IMR-90 (cell line): ENCODE measurements around the gene RIMS3. TPM values are rescaled to one million over a fixed set of nuclear protein-coding genes. Genes with fewer than 3 reads are reported as not detected.

ENCODE experiments used
- ATAC-seq: fragments of 200-7000 bp; cut with Tn5 transposase; 2 replicates; pipeline ENCODE4 v1.9.1; 2020; ENCODE audit warnings: low read depth, mild to moderate bottlenecking, moderate library complexity
- BruUV-seq: library from RNA; stranded (reverse); fragments of 400-500 nt; replicated peaks from 2 replicates; lab custom pipeline; 2021; lab: Mats Ljungman, UMichigan
- CTCF ChIA-PET: fragments of 300-600 bp; formaldehyde crosslinking; extraction: SDS; loops from one replicate; lab custom pipeline; 2021; ENCODE audit warnings: antibody characterized with exemption; lab: Yijun Ruan, JAX
- POLR2A ChIA-PET: fragments of 300-600 bp; sonication (Branson Sonifier 250); formaldehyde crosslinking; loops from one replicate; lab custom pipeline; 2022; ENCODE audit warnings: antibody characterized with exemption; ENCODE audit not compliant: unreplicated experiment; lab: Charles Lee
- DNase-seq: peaks from one replicate; pipeline ENCODE4 v3.0.0; 2013
- H2AFZ ChIP-seq: replicated peaks from 2 replicates; pipeline ENCODE3; 2013; ENCODE audit warnings: low read length, mild to moderate bottlenecking; ENCODE audit not compliant: poor library complexity
- H2AK5ac ChIP-seq: 2 replicates; pipeline ENCODE4 v1.6.1; 2013; ENCODE audit warnings: low read depth, low read length, inconsistent platforms
- H2AK9ac ChIP-seq: replicated peaks from 2 replicates; pipeline ENCODE3; 2013; ENCODE audit warnings: mild to moderate bottlenecking, low read depth, low read length, moderate library complexity; ENCODE audit not compliant: poor library complexity
- H2BK120ac ChIP-seq: 2 replicates; pipeline ENCODE4 v1.6.1; 2013; ENCODE audit warnings: low read depth, low read length, inconsistent platforms
- H2BK15ac ChIP-seq: 3 replicates; pipeline ENCODE4 v1.6.1; 2013; ENCODE audit warnings: low read depth, low read length, inconsistent platforms
- H2BK20ac ChIP-seq: 2 replicates; pipeline ENCODE4 v1.6.1; 2013; ENCODE audit warnings: low read depth, mild to moderate bottlenecking, inconsistent platforms, low read length, moderate library complexity
- H2BK5ac ChIP-seq: 2 replicates; pipeline ENCODE4 v1.6.1; 2013; ENCODE audit warnings: mild to moderate bottlenecking, low read depth, low read length, inconsistent platforms; ENCODE audit not compliant: poor library complexity, severe bottlenecking
- H3K14ac ChIP-seq: replicated peaks from 2 replicates; pipeline ENCODE4 v1.6.1; 2013; ENCODE audit warnings: low read depth, low read length, inconsistent platforms
- H3K18ac ChIP-seq: 2 replicates; pipeline ENCODE4 v1.6.1; 2013; ENCODE audit warnings: low read depth, low read length, control low read depth
- H3K23ac ChIP-seq: 2 replicates; pipeline ENCODE4 v1.6.1; 2013; ENCODE audit warnings: low read depth, low read length, inconsistent platforms
- H3K27ac ChIP-seq: 2 replicates; pipeline ENCODE4 v1.5.1; 2013; ENCODE audit warnings: mild to moderate bottlenecking, control low read depth, low read length; ENCODE audit not compliant: insufficient read depth
- H3K27me3 ChIP-seq: 2 replicates; pipeline ENCODE4 v1.6.1; 2013; ENCODE audit warnings: low read length; ENCODE audit not compliant: control insufficient read depth, insufficient read depth
- H3K36me3 ChIP-seq: 2 replicates; pipeline ENCODE4 v1.6.1; 2013; ENCODE audit warnings: low read length, mixed read lengths; ENCODE audit not compliant: control insufficient read depth, insufficient read depth
- H3K4ac ChIP-seq: 2 replicates; pipeline ENCODE4 v1.6.1; 2013; ENCODE audit warnings: low read depth, low read length, inconsistent platforms
- H3K4me1 ChIP-seq: 2 replicates; pipeline ENCODE4 v1.6.1; 2013; ENCODE audit warnings: low read length, mixed read lengths; ENCODE audit not compliant: control insufficient read depth, insufficient read depth
- H3K4me2 ChIP-seq: 2 replicates; pipeline ENCODE4 v1.6.1; 2013; ENCODE audit warnings: low read depth, mild to moderate bottlenecking, control low read depth, low read length, moderate library complexity
- H3K4me3 ChIP-seq: 2 replicates; pipeline ENCODE4 v1.5.1; 2013; ENCODE audit warnings: low read depth, mild to moderate bottlenecking, control low read depth, low read length, moderate library complexity; ENCODE audit not compliant: insufficient read depth
- H3K56ac ChIP-seq: 2 replicates; pipeline ENCODE4 v1.6.1; 2013; ENCODE audit warnings: low read length, inconsistent platforms; ENCODE audit not compliant: insufficient read depth; ENCODE audit errors: extremely low read depth
- H3K79me1 ChIP-seq, 2 experiments: 2 replicates each; pipeline ENCODE4 v1.6.1; 2013; ENCODE audit warnings: low read length in 2 of 2, inconsistent platforms in 1 of 2, low read depth in 1 of 2
- H3K9ac ChIP-seq: 2 replicates; pipeline ENCODE4 v1.6.1; 2013; ENCODE audit warnings: low read depth, low read length, control low read depth
- H3K9me1 ChIP-seq: 2 replicates; pipeline ENCODE4 v1.6.1; 2013; ENCODE audit warnings: low read length, inconsistent platforms; ENCODE audit not compliant: insufficient read depth
- H3K9me3 ChIP-seq: 2 replicates; pipeline ENCODE4 v1.6.1; 2013; ENCODE audit warnings: low read length; ENCODE audit not compliant: control insufficient read depth, insufficient read depth
- H4K20me1 ChIP-seq: 2 replicates; pipeline ENCODE4 v1.6.1; 2013; ENCODE audit warnings: low read length, inconsistent platforms; ENCODE audit not compliant: insufficient read depth
- H4K5ac ChIP-seq: 2 replicates; pipeline ENCODE4 v1.6.1; 2013; ENCODE audit warnings: mild to moderate bottlenecking, low read depth, low read length, control low read depth
- H4K8ac ChIP-seq, 2 experiments: 2 replicates each; pipeline ENCODE4 v1.6.1; 2013; ENCODE audit warnings: low read depth in 2 of 2, low read length in 2 of 2, control low read depth in 1 of 2, inconsistent platforms in 1 of 2
- H4K91ac ChIP-seq: 2 replicates; pipeline ENCODE4 v1.6.1; 2013; ENCODE audit warnings: low read depth, low read length, inconsistent platforms; ENCODE audit not compliant: insufficient read depth
- BHLHE40 ChIP-seq: fragments of 150-350 bp; IDR thresholded peaks from 2 replicates; pipeline ENCODE4 v1.6.1; 2016; ENCODE audit warnings: mild to moderate bottlenecking, low read depth, low read length
- CEBPB ChIP-seq: IDR thresholded peaks from 2 replicates; pipeline ENCODE4 v1.6.1; 2012; ENCODE audit warnings: low read depth, low read length, improper control_type of control experiment
- CHD1 ChIP-seq: IDR thresholded peaks from 2 replicates; pipeline ENCODE4 v1.6.1; 2012; ENCODE audit warnings: low read depth, low read length, improper control_type of control experiment
- FOS ChIP-seq: fragments of 150-350 bp; IDR thresholded peaks from 2 replicates; pipeline ENCODE4 v1.6.1; 2016; ENCODE audit warnings: low read depth, low read length
- MAFK ChIP-seq: IDR thresholded peaks from 2 replicates; pipeline ENCODE4 v1.6.1; 2012; ENCODE audit warnings: low read depth, low read length, improper control_type of control experiment
- MXI1 ChIP-seq: IDR thresholded peaks from 2 replicates; pipeline ENCODE4 v1.6.1; 2012; ENCODE audit warnings: low read depth, mild to moderate bottlenecking, low read length, moderate library complexity, borderline replicate concordance
- NFE2L2 ChIP-seq: fragments of 150-350 bp; IDR thresholded peaks from 2 replicates; pipeline ENCODE4 v1.6.1; 2016; ENCODE audit warnings: low read depth, mild to moderate bottlenecking, low read length
- RAD21 ChIP-seq: IDR thresholded peaks from 2 replicates; pipeline ENCODE4 v1.6.1; 2012; ENCODE audit warnings: low read length, improper control_type of control experiment
- RCOR1 ChIP-seq: IDR thresholded peaks from 2 replicates; pipeline ENCODE4 v1.6.1; 2012; ENCODE audit warnings: mild to moderate bottlenecking, low read length, improper control_type of control experiment; ENCODE audit not compliant: insufficient replicate concordance
- SMC3 ChIP-seq: fragments of 150-350 bp; IDR thresholded peaks from 2 replicates; pipeline ENCODE4 v1.6.1; 2016; ENCODE audit warnings: low read depth, mild to moderate bottlenecking, antibody characterized with exemption, low read length, moderate library complexity
- WGBS, 2 experiments: methylation state at CpG; one replicate each; pipeline versions ENCODE4 v1.1.5 to v1.1.7; 2013; ENCODE audit warnings: missing lambda C conversion rate in 2 of 2; ENCODE audit not compliant: insufficient read length in 1 of 2; ENCODE audit errors: extremely low coverage in 2 of 2; 5-methylcytosine and 5-hydroxymethylcytosine counted together
- dilution Hi-C: fragments of 300-500 bp; cut with HindIII; formaldehyde crosslinking; loops from one replicate; pipeline ENCODE4 v1.14.3; 2018; ENCODE audit warnings: low sequenced_read_pairs; ENCODE audit not compliant: unreplicated experiment
- in situ Hi-C: fragments of 300-500 bp; cut with MboI; formaldehyde crosslinking; loops from 3 replicates; pipeline ENCODE4 v1.14.3; 2019; ENCODE audit warnings: low sequenced_read_pairs, inconsistent platforms, mixed read lengths
- intact Hi-C: fragments of 100-400 bp; cut with micrococcal nuclease; formaldehyde crosslinking; loops from 2 replicates; pipeline ENCODE4 v1.10.0; 2022
- polyA plus RNA-seq, 3 experiments: library from polyadenylated mRNA; depleted of rRNA; stranded (reverse); fragments of >200 nt; gene quantifications; 2 replicates each; pipeline ENCODE4 v1.2.3, GENCODE V29; 2012; ENCODE audit warnings: low replicate concordance in 1 of 3
- total RNA-seq: library from RNA; depleted of rRNA; stranded (reverse); fragments of >200 nt; gene quantifications from 2 replicates; pipeline ENCODE4 v1.2.3, GENCODE V29; 2012
- TF ChIP-seq, protein P1 (sequence below): fragments of 150-350 bp; IDR thresholded peaks from 2 replicates; pipeline ENCODE4 v1.6.1; 2016; ENCODE audit warnings: low read depth, mild to moderate bottlenecking, low read length, moderate library complexity, borderline replicate concordance
- TF ChIP-seq, protein P2 (sequence below): conservative IDR thresholded peaks from 2 replicates; pipeline ENCODE4 v1.5.1; 2012; ENCODE audit warnings: mild to moderate bottlenecking, low read depth, low read length, improper control_type of control experiment

Gene RIMS3
- total and polyA plus RNA-seq, 2 of the 4 experiments (the other 2 are of a cell fraction) = 0.10 to 0.36 TPM

DNA sequence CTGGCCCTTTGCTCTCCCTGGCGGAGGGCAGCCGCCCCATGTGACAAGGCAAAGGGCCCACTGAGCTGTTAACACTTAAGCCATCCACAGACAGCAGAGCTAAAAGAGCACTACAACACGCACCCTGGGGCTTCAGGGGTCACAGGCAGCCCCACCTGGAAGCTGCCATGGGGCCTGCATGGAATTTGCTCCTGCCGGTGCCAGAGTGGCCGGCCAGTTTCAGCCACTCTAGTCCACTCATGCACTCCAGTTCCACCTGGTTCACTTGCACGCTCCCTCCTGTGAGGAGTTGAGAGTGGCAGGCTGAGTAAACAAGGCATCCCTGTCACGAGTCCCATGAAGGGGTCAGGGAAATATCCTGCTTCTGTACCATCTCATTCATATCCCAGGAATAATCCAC is 55.3 kb downstream of the RIMS3 start:
- Histone ChIP-seq H3K36me3 (no peaks in the 10 kb centered on the region), H2AFZ (no peak overlapping the region), H4K5ac (no peak overlapping the region), H2AK9ac (no peak overlapping the region), H2BK5ac (no peak overlapping the region), H3K27me3 (peaks cover 10% of the 10 kb centered on the region; the same call in 1 of the 2 replicates), H3K9me3 (no peaks in the 10 kb centered on the region), H3K4me1 (no peaks in the 10 kb centered on the region), H3K23ac (no peak overlapping the region), H3K18ac (no peak overlapping the region), H3K9ac (no peak overlapping the region), H3K4ac (no peak overlapping the region), H3K4me2 (no peak overlapping the region), H3K9me1 (no peaks in the 10 kb centered on the region), H3K56ac (no peak overlapping the region), H2BK20ac (no peak overlapping the region), H4K91ac (no peak overlapping the region), H4K8ac (no peak overlapping the region), H3K14ac (no peak overlapping the region), H2BK120ac (no peak overlapping the region), H3K4me3 (no peak overlapping the region), H2BK15ac (no peak overlapping the region), H2AK5ac (no peak overlapping the region), H4K20me1 (no peaks in the 10 kb centered on the region), H3K79me1 (no peaks in the 10 kb centered on the region), H3K27ac (no peak overlapping the region)
- no CpG with 5 or more reads among the region's 7 CpGs for WGBS, 2 experiments
- ChIA-PET CTCF (no interaction called here), POLR2A (no interaction called here)
- ATAC-seq (no peak), DNase-seq (no peak)
- dilution Hi-C loops = no loop called here
- in situ Hi-C loops = no loop called here
- intact Hi-C loops = loop anchor here (10.0 kb wide), 1 partner anchor 175 kb away; the partner anchor contains the start of gene KCNQ4
- TF ChIP-seq RCOR1 (no peak), MXI1 (no peak), BHLHE40 (no peak), CHD1 (no peak), CEBPB (no peak), FOS (no peak), RAD21 (no peak), NFE2L2 (no peak), MAFK (no peak), SMC3 (no peak)
- TF ChIP-seq, protein P1, sequence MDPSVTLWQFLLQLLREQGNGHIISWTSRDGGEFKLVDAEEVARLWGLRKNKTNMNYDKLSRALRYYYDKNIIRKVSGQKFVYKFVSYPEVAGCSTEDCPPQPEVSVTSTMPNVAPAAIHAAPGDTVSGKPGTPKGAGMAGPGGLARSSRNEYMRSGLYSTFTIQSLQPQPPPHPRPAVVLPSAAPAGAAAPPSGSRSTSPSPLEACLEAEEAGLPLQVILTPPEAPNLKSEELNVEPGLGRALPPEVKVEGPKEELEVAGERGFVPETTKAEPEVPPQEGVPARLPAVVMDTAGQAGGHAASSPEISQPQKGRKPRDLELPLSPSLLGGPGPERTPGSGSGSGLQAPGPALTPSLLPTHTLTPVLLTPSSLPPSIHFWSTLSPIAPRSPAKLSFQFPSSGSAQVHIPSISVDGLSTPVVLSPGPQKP = no peak
- TF ChIP-seq, protein P2, sequence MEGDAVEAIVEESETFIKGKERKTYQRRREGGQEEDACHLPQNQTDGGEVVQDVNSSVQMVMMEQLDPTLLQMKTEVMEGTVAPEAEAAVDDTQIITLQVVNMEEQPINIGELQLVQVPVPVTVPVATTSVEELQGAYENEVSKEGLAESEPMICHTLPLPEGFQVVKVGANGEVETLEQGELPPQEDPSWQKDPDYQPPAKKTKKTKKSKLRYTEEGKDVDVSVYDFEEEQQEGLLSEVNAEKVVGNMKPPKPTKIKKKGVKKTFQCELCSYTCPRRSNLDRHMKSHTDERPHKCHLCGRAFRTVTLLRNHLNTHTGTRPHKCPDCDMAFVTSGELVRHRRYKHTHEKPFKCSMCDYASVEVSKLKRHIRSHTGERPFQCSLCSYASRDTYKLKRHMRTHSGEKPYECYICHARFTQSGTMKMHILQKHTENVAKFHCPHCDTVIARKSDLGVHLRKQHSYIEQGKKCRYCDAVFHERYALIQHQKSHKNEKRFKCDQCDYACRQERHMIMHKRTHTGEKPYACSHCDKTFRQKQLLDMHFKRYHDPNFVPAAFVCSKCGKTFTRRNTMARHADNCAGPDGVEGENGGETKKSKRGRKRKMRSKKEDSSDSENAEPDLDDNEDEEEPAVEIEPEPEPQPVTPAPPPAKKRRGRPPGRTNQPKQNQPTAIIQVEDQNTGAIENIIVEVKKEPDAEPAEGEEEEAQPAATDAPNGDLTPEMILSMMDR = no peak
- no TSS peak for BruUV-seq
